H1 (cell line): Measurements from ENCODE around the gene TCF7L2. TPM values are rescaled to one million over a fixed set of nuclear protein-coding genes. Genes with fewer than 3 reads are reported as not detected.

Experiments
- CTCF ChIA-PET: fragments of 300-600 bp; sonication (Branson Sonifier 250); formaldehyde crosslinking; loops from one replicate; lab custom pipeline; 2021; ENCODE audit not compliant: partially characterized antibody; lab: Charles Lee
- POLR2A ChIA-PET: fragments of 300-600 bp; sonication (Branson Sonifier 250); formaldehyde crosslinking; loops from one replicate; lab custom pipeline; 2021; ENCODE audit warnings: inconsistent platforms; ENCODE audit not compliant: partially characterized antibody; lab: Charles Lee
- DNase-seq, 2 experiments: peaks; one replicate each; pipeline versions ENCODE4 v3.0.0 to v3.0.0-alpha.2; 2010 to 2022; ENCODE audit warnings: low spot score in 2 of 2, low read depth in 1 of 2, mixed read lengths in 1 of 2
- FAIRE-seq: peaks from 2 replicates; lab custom pipeline; 2011; peaks lifted over from hg19 to GRCh38; lab: Jason Lieb, UNC
- H2AFZ ChIP-seq: 2 replicates; pipeline ENCODE4 v1.8.1; 2012; ENCODE audit warnings: low read length, inconsistent platforms
- H2AK5ac ChIP-seq: 2 replicates; pipeline ENCODE4 v1.6.1; 2013; ENCODE audit warnings: low read depth, low read length
- H2BK120ac ChIP-seq: replicated peaks from 2 replicates; pipeline ENCODE3; 2013; ENCODE audit warnings: low read depth, low read length, inconsistent platforms
- H2BK12ac ChIP-seq: 2 replicates; pipeline ENCODE4 v1.6.1; 2013; ENCODE audit warnings: low read depth, low read length
- H2BK15ac ChIP-seq: 2 replicates; pipeline ENCODE4 v1.6.1; 2013; ENCODE audit warnings: low read length
- H2BK20ac ChIP-seq: 2 replicates; pipeline ENCODE4 v1.6.1; 2013; ENCODE audit warnings: low read length
- H2BK5ac ChIP-seq: 2 replicates; pipeline ENCODE4 v1.6.1; 2013; ENCODE audit warnings: low read depth, low read length
- H3K14ac ChIP-seq: 2 replicates; pipeline ENCODE4 v1.6.1; 2013; ENCODE audit warnings: inconsistent platforms; ENCODE audit not compliant: insufficient read length
- H3K18ac ChIP-seq: 2 replicates; pipeline ENCODE4 v1.6.1; 2013; ENCODE audit warnings: low read length; ENCODE audit errors: extremely low read depth
- H3K23ac ChIP-seq: 2 replicates; pipeline ENCODE4 v1.6.1; 2013; ENCODE audit warnings: inconsistent platforms; ENCODE audit not compliant: insufficient read length
- H3K23me2 ChIP-seq: 2 replicates; pipeline ENCODE4 v1.6.1; 2013; ENCODE audit warnings: low read depth, low read length
- H3K27ac ChIP-seq: 2 replicates; pipeline ENCODE4 v1.6.1; 2011; ENCODE audit warnings: low read depth, low read length, inconsistent platforms
- H3K27me3 ChIP-seq, 4 experiments: replicated peaks in 1 of 4; 1 replicate in 1 of 4; 2 replicates in 3 of 4; pipeline versions ENCODE4 v1.6.1 to v1.8.1; 2011 to 2013; ENCODE audit warnings: low read length in 3 of 4, mild to moderate bottlenecking in 3 of 4, inconsistent platforms in 2 of 4, mixed read lengths in 2 of 4, moderate library complexity in 1 of 4; ENCODE audit not compliant: control insufficient read depth in 3 of 4, insufficient read depth in 3 of 4; ENCODE audit errors: extremely low read depth in 1 of 4
- H3K36me3 ChIP-seq, 4 experiments: 2 replicates each; pipeline versions ENCODE4 v1.6.1 to v1.8.1; 2011 to 2013; ENCODE audit warnings: mild to moderate bottlenecking in 4 of 4, low read length in 3 of 4, moderate library complexity in 2 of 4, control low read depth in 1 of 4, inconsistent platforms in 1 of 4; ENCODE audit not compliant: insufficient read depth in 4 of 4, control insufficient read depth in 2 of 4
- H3K4ac ChIP-seq: replicated peaks from 2 replicates; pipeline ENCODE3; 2013; ENCODE audit warnings: low read length, low read depth, mixed read lengths, inconsistent platforms; ENCODE audit not compliant: insufficient read length
- H3K4me1 ChIP-seq, 4 experiments: replicated peaks in 1 of 4; 1 replicate in 1 of 4; 2 replicates in 3 of 4; pipeline versions ENCODE4 v1.6.1 to v1.8.1; 2011 to 2013; ENCODE audit warnings: low read length in 3 of 4, inconsistent platforms in 2 of 4, mixed read lengths in 1 of 4; ENCODE audit not compliant: insufficient read depth in 4 of 4, control insufficient read depth in 3 of 4
- H3K4me2 ChIP-seq, 2 experiments: 2 replicates each; pipeline versions ENCODE4 v1.6.1 to v1.8.1; 2011 to 2013; ENCODE audit warnings: low read depth in 2 of 2, low read length in 2 of 2, control low read depth in 1 of 2, inconsistent platforms in 1 of 2, mild to moderate bottlenecking in 1 of 2; ENCODE audit not compliant: insufficient read depth in 1 of 2
- H3K4me3 ChIP-seq, 4 experiments: fragments of 200-600, 300-600 bp in 1 of 4; sonication (generic), shearing (Covaris generic), sonication (Bioruptor Twin) in 1 of 4; 2 replicates each; pipeline versions ENCODE4 v1.5.1 to v1.8.1; 2011 to 2016; ENCODE audit warnings: low read length in 4 of 4, low read depth in 3 of 4, control low read depth in 2 of 4, inconsistent platforms in 2 of 4, mild to moderate bottlenecking in 2 of 4, mixed read lengths in 1 of 4, moderate library complexity in 1 of 4; ENCODE audit not compliant: insufficient read depth in 2 of 4; ENCODE audit errors: extremely low read depth in 1 of 4
- H3K56ac ChIP-seq: replicated peaks from 2 replicates; pipeline ENCODE3; 2013; ENCODE audit warnings: low read depth, mild to moderate bottlenecking, mixed read lengths, low read length, inconsistent platforms; ENCODE audit not compliant: insufficient read length
- H3K79me1 ChIP-seq: 2 replicates; pipeline ENCODE4 v1.6.1; 2013; ENCODE audit warnings: low read depth, low read length, control low read depth
- H3K79me2 ChIP-seq, 2 experiments: 2 replicates each; pipeline versions ENCODE4 v1.6.1 to v1.8.1; 2012 to 2013; ENCODE audit warnings: low read length in 2 of 2, mild to moderate bottlenecking in 2 of 2, inconsistent platforms in 1 of 2; ENCODE audit not compliant: insufficient read depth in 2 of 2, control insufficient read depth in 1 of 2
- H3K9ac ChIP-seq, 4 experiments: replicated peaks in 1 of 4; 1 replicate in 1 of 4; 2 replicates in 3 of 4; pipeline versions ENCODE4 v1.6.1 to v1.8.1; 2011 to 2013; ENCODE audit warnings: low read depth in 3 of 4, low read length in 3 of 4, control low read depth in 2 of 4, mild to moderate bottlenecking in 2 of 4, moderate library complexity in 2 of 4, inconsistent platforms in 1 of 4; ENCODE audit errors: extremely low read depth in 1 of 4
- H3K9me3 ChIP-seq, 2 experiments: 2 replicates each; pipeline versions ENCODE4 v1.6.1 to v1.8.1; 2012 to 2013; ENCODE audit warnings: mild to moderate bottlenecking in 2 of 2, moderate library complexity in 2 of 2, control low read depth in 1 of 2, inconsistent platforms in 1 of 2, low read depth in 1 of 2, low read length in 1 of 2, mixed read lengths in 1 of 2; ENCODE audit not compliant: insufficient read depth in 2 of 2
- H4K20me1 ChIP-seq, 2 experiments: replicated peaks in 1 of 2; 2 replicates each; pipeline versions ENCODE3 to v1.8.1; 2011 to 2013; ENCODE audit warnings: inconsistent platforms in 2 of 2, low read length in 2 of 2, mild to moderate bottlenecking in 1 of 2; ENCODE audit not compliant: insufficient read depth in 2 of 2, control insufficient read depth in 1 of 2
- H4K5ac ChIP-seq: 2 replicates; pipeline ENCODE4 v1.6.1; 2013; ENCODE audit warnings: low read length, low read depth, mixed read lengths, inconsistent platforms; ENCODE audit not compliant: insufficient read length
- H4K8ac ChIP-seq: 2 replicates; pipeline ENCODE4 v1.8.0; 2013; ENCODE audit warnings: mild to moderate bottlenecking, moderate library complexity, low read length, inconsistent platforms; ENCODE audit not compliant: insufficient read depth; ENCODE audit errors: extremely low read depth
- H4K91ac ChIP-seq: replicated peaks from 2 replicates; pipeline ENCODE3; 2013; ENCODE audit warnings: low read length, mixed read lengths, inconsistent platforms; ENCODE audit not compliant: insufficient read length
- CHD2 ChIP-seq: IDR thresholded peaks from 2 replicates; pipeline ENCODE4 v1.6.1; 2012; ENCODE audit warnings: low read length, improper control_type of control experiment
- GABPA ChIP-seq: IDR thresholded peaks from 2 replicates; pipeline ENCODE4 v1.6.1; 2011; ENCODE audit warnings: mild to moderate bottlenecking, low read length, moderate library complexity, borderline replicate concordance; ENCODE audit not compliant: insufficient read depth
- JUND ChIP-seq: IDR thresholded peaks from 2 replicates; pipeline ENCODE4 v1.6.1; 2011; ENCODE audit warnings: mild to moderate bottlenecking, improper control_type of control experiment, low read length
- MAFK ChIP-seq: IDR thresholded peaks from 2 replicates; pipeline ENCODE4 v1.6.1; 2012; ENCODE audit warnings: low read depth, mild to moderate bottlenecking, improper control_type of control experiment, low read length
- POLR2A ChIP-seq, 2 experiments: IDR thresholded peaks; 1 replicate in 1 of 2; 2 replicates in 1 of 2; pipeline ENCODE4 v1.6.1; 2011; ENCODE audit warnings: low read depth in 2 of 2, low read length in 2 of 2, mild to moderate bottlenecking in 2 of 2; ENCODE audit errors: control extremely low read depth in 1 of 2
- POU5F1 ChIP-seq: IDR thresholded peaks from 2 replicates; pipeline ENCODE4 v1.6.1; 2011; ENCODE audit warnings: low read depth, mild to moderate bottlenecking, low read length, moderate library complexity
- WGBS, 2 experiments: shearing (Covaris generic) in 1 of 2; methylation state at CpG; one replicate each; pipeline versions ENCODE4 v1.1.6 to v1.1.7; 2013 to 2015; ENCODE audit warnings: low lambda C conversion rate in 2 of 2, mixed read lengths in 2 of 2, inconsistent platforms in 1 of 2, low coverage in 1 of 2, missing lambda C conversion rate in 1 of 2; ENCODE audit not compliant: insufficient replicate concordance in 2 of 2, insufficient coverage in 1 of 2, insufficient read length in 1 of 2; ENCODE audit errors: extremely low coverage in 1 of 2, missing lambda C conversion rate in 1 of 2; 5-methylcytosine and 5-hydroxymethylcytosine counted together
- polyA plus RNA-seq, 7 experiments: library from polyadenylated mRNA; depleted of rRNA in 3 of 7; stranded (reverse) in 5 of 7; unstranded in 2 of 7; fragments of >200 nt in 5 of 7; fragments of 200-250 nt in 2 of 7; gene quantifications; 1 replicate in 5 of 7; 2 replicates in 1 of 7; 4 replicates in 1 of 7; pipeline versions ENCODE4 v1.2.1 to v1.2.3, GENCODE V29; 2011 to 2013; ENCODE audit warnings: missing spikeins in 2 of 7, mixed read lengths in 2 of 7
- total RNA-seq: library from RNA; stranded (reverse); fragmentation: NEBNext Ultra II Directional; extraction: Animal tissue kit (Norgen Biotek cat#: 25700); gene quantifications from 2 replicates; pipeline ENCODE4 v1.2.1, GENCODE V29; 2021

The TCF7L2 gene
- total and polyA plus RNA-seq, 2 of the 8 experiments (the other 6 are each of a cell fraction or from before 2014, with no cell fraction given) = 33.9 to 67.3 TPM

DNA sequence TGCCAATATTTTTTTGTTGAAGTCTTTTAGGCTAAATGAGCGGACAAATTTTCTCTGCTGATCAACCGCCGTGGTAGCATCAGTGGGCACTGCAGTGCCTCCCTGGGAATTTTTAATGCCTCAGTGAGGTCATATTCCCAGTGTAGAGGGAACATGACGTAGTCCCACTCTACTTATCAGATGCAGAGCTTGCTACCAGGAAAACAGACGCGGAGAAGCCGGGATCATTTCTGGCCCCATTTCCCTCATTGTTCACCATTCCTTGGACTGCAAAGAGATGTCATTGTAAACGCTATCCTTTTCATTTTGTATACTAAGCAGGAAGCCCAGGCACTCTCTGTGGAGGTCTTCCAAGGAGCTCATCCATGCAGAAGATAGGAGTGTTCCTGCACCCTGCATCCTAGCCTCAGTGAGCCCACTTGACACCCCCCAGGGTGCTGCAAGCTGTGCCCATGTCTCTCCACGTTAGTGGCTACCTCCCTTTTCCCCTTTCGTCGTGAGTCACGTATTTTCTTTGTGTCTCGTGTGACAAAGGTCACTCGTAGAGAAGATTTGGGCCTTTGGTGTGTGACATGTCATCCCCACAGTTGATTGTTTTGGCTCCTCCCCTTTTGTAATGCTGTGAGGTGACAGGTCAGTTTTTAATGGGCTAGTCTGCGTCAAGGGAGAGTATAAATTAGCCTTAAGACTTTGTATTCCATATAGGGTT is 145.5 kb downstream of the TCF7L2 start:
- no peak overlapping the region for H2BK12ac ChIP-seq
- H3K4ac ChIP-seq = no peak overlapping the region
- H3K27me3 ChIP-seq = no peaks in the 10 kb centered on the region
- H4K91ac ChIP-seq = no peak overlapping the region
- no peaks in the 10 kb centered on the region for H3K23me2 ChIP-seq
- no peak overlapping the region for H2AFZ ChIP-seq
- ChIA-PET POLR2A (no interaction called here), CTCF (interaction anchor here (0.6 to 1.1 kb wide), 3 partner anchors 38 to 326 kb away, joined by 3 read pairs; no protein-coding TSS in a partner anchor)
- H3K14ac ChIP-seq = no peak overlapping the region
- no peak overlapping the region for H4K8ac ChIP-seq
- peaks cover 1 to 4% (median 3%) of the 10 kb centered on the region in 4 experiments; a peak in 4 of 7 replicates for H3K4me1 ChIP-seq
- H3K23ac ChIP-seq = no peak overlapping the region
- no peak overlapping the region for H2BK20ac ChIP-seq
- H3K9me3 ChIP-seq = no peaks in the 10 kb centered on the region
- no peak overlapping the region for H3K27ac ChIP-seq
- no peak overlapping the region for H2BK5ac ChIP-seq
- no peak overlapping the region for H3K4me2 ChIP-seq
- no peak overlapping the region for H2BK15ac ChIP-seq
- no peak for FAIRE-seq
- no peak overlapping the region for H2BK120ac ChIP-seq
- H3K18ac ChIP-seq = no peak overlapping the region
- H4K5ac ChIP-seq = no peak overlapping the region
- H3K9ac ChIP-seq = peak overlapping the region in 1 of 4 experiments; percentile 29; a peak in 1 of 7 replicates
- H3K56ac ChIP-seq = no peak overlapping the region
- no peak for TF ChIP-seq MAFK
- TF ChIP-seq CHD2 = no peak
- no peak for TF ChIP-seq POLR2A (IDR thresholded peaks at IDR 0.05; ENCODE audit: control extremely low read depth in 1 of 2, low read depth in 2 of 2, low read length in 2 of 2)
- no peak for TF ChIP-seq POU5F1
- TF ChIP-seq GABPA = no peak
- TF ChIP-seq JUND = no peak
- H3K79me2 ChIP-seq = peaks cover 0 to 78% of the 10 kb centered on the region in 2 experiments; a peak in 3 of 4 replicates
- H2AK5ac ChIP-seq = peak overlapping the region; percentile 75; the same call in 1 of the 2 replicates
- H3K79me1 ChIP-seq = peaks cover 8% of the 10 kb centered on the region
- no peak for DNase-seq
- H3K36me3 ChIP-seq = peaks cover 2 to 35% (median 8%) of the 10 kb centered on the region in 4 experiments; a peak in 4 of 8 replicates
- 94% methylated on average over 15 of the region's 15 CpGs; no CpG with 5 or more reads in 1 of the 2 experiments for WGBS, 2 experiments
- H3K4me3 ChIP-seq = no peak overlapping the region
- H4K20me1 ChIP-seq = peaks cover 3 to 7% of the 10 kb centered on the region in 2 experiments
